Measurements from ENCODE around the gene COL26A1. TPM values are rescaled to one million over a fixed set of nuclear protein-coding genes. Genes with fewer than 3 reads are reported as not detected.
"Not testable (repeated sequence)": the region's sequence is repeated elsewhere in the genome, so short reads cannot be mapped to it uniquely, and the experiment has no call there.

Gene COL26A1
- total RNA-seq, 1 experiment from 2014 or later = 0.43 TPM

DNA sequence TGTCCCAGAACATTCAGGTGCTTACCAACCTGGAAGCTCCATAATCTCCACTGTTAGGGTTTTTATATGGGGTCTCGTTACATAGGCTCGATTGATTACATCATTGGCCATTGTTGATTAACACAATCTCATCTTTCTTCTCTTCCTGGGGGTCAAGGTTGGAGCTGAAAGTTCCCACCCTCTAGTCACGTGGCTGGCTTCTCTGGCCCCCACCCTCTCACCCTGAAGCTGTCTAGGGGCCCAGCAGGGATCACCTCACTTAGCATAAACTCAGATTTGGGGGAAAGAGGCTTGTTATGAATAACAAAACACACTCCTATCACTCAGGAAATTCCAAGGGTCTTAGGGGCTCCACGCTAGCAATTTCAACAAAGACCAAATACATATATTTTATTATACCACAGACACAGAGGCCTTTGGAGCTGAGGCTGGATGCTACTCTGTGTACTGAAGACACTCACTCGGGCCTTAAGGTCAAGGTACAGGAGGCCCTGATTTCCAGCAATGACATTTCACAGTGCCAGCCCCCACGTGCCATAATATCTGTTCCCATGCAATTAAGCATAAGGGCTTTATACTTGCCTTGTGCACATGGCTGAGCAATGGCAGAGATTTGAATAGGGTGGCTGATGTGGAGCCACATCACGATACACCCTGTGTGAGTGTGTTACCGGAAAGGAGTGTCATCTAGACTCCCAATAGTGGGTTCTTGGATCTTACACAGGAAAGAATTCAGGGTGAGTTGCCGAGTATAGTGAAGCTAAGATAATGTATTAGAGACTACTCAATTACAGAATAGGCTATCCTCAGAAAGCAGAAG, 108.2 kb downstream of the COL26A1 start:
- Histone ChIP-seq H3K27me3 (replicated peaks; ENCODE audit: insufficient read depth, low read depth, low read length, poor library complexity) (no peaks in the 10 kb centered on the region), H3K27ac (ENCODE audit: low read depth, low read length, poor library complexity, severe bottlenecking) (no peak overlapping the region), H3K4me1 (ENCODE audit: insufficient read depth, low read length, poor library complexity, severe bottlenecking) (no peaks in the 10 kb centered on the region), H3K36me3 (ENCODE audit: insufficient read depth, low read length, poor library complexity, severe bottlenecking) (no peaks in the 10 kb centered on the region), H3K4me3 (ENCODE audit: low read depth, low read length, poor library complexity, severe bottlenecking) (no peak overlapping the region), H3K9me3 (ENCODE audit: low read depth, low read length, poor library complexity, severe bottlenecking) (no peaks in the 10 kb centered on the region)
- ChIA-PET CTCF (no interaction called here), POLR2A (ENCODE audit: low non-redundant PET) (no interaction called here)
- intact Hi-C loops (cut with micrococcal nuclease; ENCODE audit: unreplicated experiment) = no loop called here
- BruUV-seq (replicated peaks) = no TSS peak
- TF ChIP-seq, protein P1, sequence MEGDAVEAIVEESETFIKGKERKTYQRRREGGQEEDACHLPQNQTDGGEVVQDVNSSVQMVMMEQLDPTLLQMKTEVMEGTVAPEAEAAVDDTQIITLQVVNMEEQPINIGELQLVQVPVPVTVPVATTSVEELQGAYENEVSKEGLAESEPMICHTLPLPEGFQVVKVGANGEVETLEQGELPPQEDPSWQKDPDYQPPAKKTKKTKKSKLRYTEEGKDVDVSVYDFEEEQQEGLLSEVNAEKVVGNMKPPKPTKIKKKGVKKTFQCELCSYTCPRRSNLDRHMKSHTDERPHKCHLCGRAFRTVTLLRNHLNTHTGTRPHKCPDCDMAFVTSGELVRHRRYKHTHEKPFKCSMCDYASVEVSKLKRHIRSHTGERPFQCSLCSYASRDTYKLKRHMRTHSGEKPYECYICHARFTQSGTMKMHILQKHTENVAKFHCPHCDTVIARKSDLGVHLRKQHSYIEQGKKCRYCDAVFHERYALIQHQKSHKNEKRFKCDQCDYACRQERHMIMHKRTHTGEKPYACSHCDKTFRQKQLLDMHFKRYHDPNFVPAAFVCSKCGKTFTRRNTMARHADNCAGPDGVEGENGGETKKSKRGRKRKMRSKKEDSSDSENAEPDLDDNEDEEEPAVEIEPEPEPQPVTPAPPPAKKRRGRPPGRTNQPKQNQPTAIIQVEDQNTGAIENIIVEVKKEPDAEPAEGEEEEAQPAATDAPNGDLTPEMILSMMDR (conservative IDR thresholded peaks at IDR 0.05; ENCODE audit: low read depth, low read length) = no peak
- TF ChIP-seq EZH2 (IDR thresholded peaks at IDR 0.05; ENCODE audit: borderline replicate concordance, low read depth, low read length, poor library complexity, severe bottlenecking) = no peak
- DNase-seq (ENCODE audit: low spot score) = no peak

DNA sequence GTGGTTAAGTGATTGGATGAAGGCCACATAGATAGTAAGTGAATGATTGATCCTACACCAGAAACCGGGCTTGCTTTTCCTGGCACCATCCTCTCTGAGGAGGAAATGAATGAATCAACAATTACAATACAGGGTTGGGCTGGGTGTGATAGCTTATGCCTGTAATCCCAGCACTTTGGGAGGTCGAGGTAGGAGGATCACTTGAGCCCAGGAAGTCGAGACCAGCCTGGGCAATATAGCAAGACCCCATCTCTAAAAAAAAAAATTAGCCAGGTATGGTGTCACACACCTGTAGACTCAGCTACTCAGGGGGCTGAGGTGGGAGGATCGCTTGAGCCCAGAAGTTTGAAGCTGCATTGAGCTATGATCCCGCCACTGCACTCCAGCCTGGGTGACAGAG, 111.5 kb downstream of the COL26A1 start:
- Histone ChIP-seq H3K36me3 (ENCODE audit: insufficient read depth, low read length, poor library complexity, severe bottlenecking) (no peaks in the 10 kb centered on the region), H3K4me1 (ENCODE audit: insufficient read depth, low read length, poor library complexity, severe bottlenecking) (no peaks in the 10 kb centered on the region), H3K9me3 (ENCODE audit: low read depth, low read length, poor library complexity, severe bottlenecking) (peaks cover 6% of the 10 kb centered on the region), H3K27me3 (replicated peaks; ENCODE audit: insufficient read depth, low read depth, low read length, poor library complexity) (no peaks in the 10 kb centered on the region), H3K4me3 (ENCODE audit: low read depth, low read length, poor library complexity, severe bottlenecking) (no peak overlapping the region), H3K27ac (ENCODE audit: low read depth, low read length, poor library complexity, severe bottlenecking) (no peak overlapping the region)
- ChIA-PET POLR2A (ENCODE audit: low non-redundant PET) (no interaction called here), CTCF (no interaction called here)
- DNase-seq (ENCODE audit: low spot score) = no peak
- no TSS peak for BruUV-seq (replicated peaks)
- intact Hi-C loops (cut with micrococcal nuclease; ENCODE audit: unreplicated experiment) = no loop called here
- TF ChIP-seq, protein P1 (conservative IDR thresholded peaks at IDR 0.05; ENCODE audit: low read depth, low read length) = no peak
- no peak for TF ChIP-seq EZH2 (IDR thresholded peaks at IDR 0.05; ENCODE audit: borderline replicate concordance, low read depth, low read length, poor library complexity, severe bottlenecking)

DNA sequence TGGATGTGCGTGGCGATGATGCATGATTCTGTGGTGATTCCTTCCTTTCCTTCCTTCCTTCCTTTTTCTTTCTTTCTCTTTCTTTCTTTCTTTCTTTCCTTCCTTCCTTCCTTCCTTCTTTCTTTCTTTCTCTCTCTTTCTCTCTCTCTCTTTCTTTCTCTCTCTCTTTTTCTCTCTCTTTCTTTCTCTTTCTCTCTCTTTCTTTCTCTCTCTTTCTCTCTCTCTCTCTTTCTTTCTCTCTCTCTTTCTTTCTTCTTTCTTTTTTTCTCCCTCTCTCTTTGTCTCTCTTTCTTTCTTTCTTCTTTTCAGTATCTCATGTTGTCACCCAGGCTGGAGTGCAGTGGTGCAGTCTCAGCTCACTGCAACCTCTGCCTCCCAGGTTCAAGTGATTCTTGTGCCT, 113.0 kb downstream of the COL26A1 start:
- CTCF ChIA-PET; POLR2A ChIA-PET (ENCODE audit: low non-redundant PET); H3K4me1 ChIP-seq (ENCODE audit: insufficient read depth, low read length, poor library complexity, severe bottlenecking); intact Hi-C loops (cut with micrococcal nuclease; ENCODE audit: unreplicated experiment); H3K27ac ChIP-seq (ENCODE audit: low read depth, low read length, poor library complexity, severe bottlenecking); H3K27me3 ChIP-seq (replicated peaks; ENCODE audit: insufficient read depth, low read depth, low read length, poor library complexity); BruUV-seq (replicated peaks); H3K4me3 ChIP-seq (ENCODE audit: low read depth, low read length, poor library complexity, severe bottlenecking); DNase-seq (ENCODE audit: low spot score); H3K36me3 ChIP-seq (ENCODE audit: insufficient read depth, low read length, poor library complexity, severe bottlenecking): not testable (repeated sequence)
- peaks cover 11% of the 10 kb centered on the region for H3K9me3 ChIP-seq (ENCODE audit: low read depth, low read length, poor library complexity, severe bottlenecking)

GRCh38 chr7:101479217-101479616, 116.5 kb downstream of the COL26A1 start:
- DNase-seq (ENCODE audit: low spot score) = no peak
- no peaks in the 10 kb centered on the region for H3K36me3 ChIP-seq (ENCODE audit: insufficient read depth, low read length, poor library complexity, severe bottlenecking)
- H3K9me3 ChIP-seq (ENCODE audit: low read depth, low read length, poor library complexity, severe bottlenecking) = peaks cover 11% of the 10 kb centered on the region
- no peaks in the 10 kb centered on the region for H3K27me3 ChIP-seq (replicated peaks; ENCODE audit: insufficient read depth, low read depth, low read length, poor library complexity)
- H3K27ac ChIP-seq (ENCODE audit: low read depth, low read length, poor library complexity, severe bottlenecking) = no peak overlapping the region
- no TSS peak for BruUV-seq (replicated peaks)
- H3K4me1 ChIP-seq (ENCODE audit: insufficient read depth, low read length, poor library complexity, severe bottlenecking) = no peaks in the 10 kb centered on the region
- intact Hi-C loops (cut with micrococcal nuclease; ENCODE audit: unreplicated experiment) = no loop called here
- ChIA-PET POLR2A (ENCODE audit: low non-redundant PET) (no interaction called here), CTCF (no interaction called here)
- no peak overlapping the region for H3K4me3 ChIP-seq (ENCODE audit: low read depth, low read length, poor library complexity, severe bottlenecking)
- TF ChIP-seq, protein P1 (conservative IDR thresholded peaks at IDR 0.05; ENCODE audit: low read depth, low read length) = no peak

GRCh38 chr7:101486056-101486432, 123.4 kb downstream of the COL26A1 start:
- POLR2A ChIA-PET (ENCODE audit: low non-redundant PET); intact Hi-C loops (cut with micrococcal nuclease; ENCODE audit: unreplicated experiment); H3K4me1 ChIP-seq (ENCODE audit: insufficient read depth, low read length, poor library complexity, severe bottlenecking); H3K9me3 ChIP-seq (ENCODE audit: low read depth, low read length, poor library complexity, severe bottlenecking); H3K27me3 ChIP-seq (replicated peaks; ENCODE audit: insufficient read depth, low read depth, low read length, poor library complexity); DNase-seq (ENCODE audit: low spot score); BruUV-seq (replicated peaks); H3K36me3 ChIP-seq (ENCODE audit: insufficient read depth, low read length, poor library complexity, severe bottlenecking); CTCF ChIA-PET; H3K4me3 ChIP-seq (ENCODE audit: low read depth, low read length, poor library complexity, severe bottlenecking); H3K27ac ChIP-seq (ENCODE audit: low read depth, low read length, poor library complexity, severe bottlenecking): not testable (repeated sequence)

All from A673 (cell line).